HG02759 (cell line): Measurements from ENCODE around the gene GRB14.
"Not testable (repeated sequence)": the region's sequence is repeated elsewhere in the genome, so short reads cannot be mapped to it uniquely, and the experiment has no call there.

ENCODE experiments used
- ATAC-seq: cut with Tn5 transposase; IDR thresholded peaks from one replicate; pipeline ENCODE4 v1.9.1; 2021; ENCODE audit warnings: mild to moderate bottlenecking, moderate library complexity; ENCODE audit not compliant: unreplicated experiment

Gene GRB14

GRCh38 chr2:164560181-164560792 is 61.0 kb downstream of the GRB14 start:
- ATAC-seq = no peak

GRCh38 chr2:164558450-164558849 is 62.8 kb downstream of the GRB14 start:
- ATAC-seq = no peak

DNA sequence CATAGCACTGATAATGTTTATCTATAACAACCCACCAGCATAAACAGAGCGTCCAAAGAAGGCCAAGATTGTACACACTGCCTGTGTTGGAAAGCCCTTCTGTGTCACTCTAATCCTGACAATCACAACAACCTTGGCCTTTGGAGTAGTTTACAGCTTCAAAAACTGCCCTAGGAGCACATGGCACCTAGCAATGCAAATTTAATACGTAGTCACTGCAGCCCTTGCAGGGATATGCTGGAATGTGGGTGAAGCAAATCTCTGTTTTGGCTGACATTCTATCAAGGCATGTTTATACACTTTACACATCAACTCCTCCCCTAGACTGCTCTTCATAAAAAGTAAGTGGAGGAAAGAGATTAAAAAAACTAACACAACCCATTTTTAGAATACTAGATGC is 66.8 kb downstream of the GRB14 start:
- ATAC-seq = no peak

DNA sequence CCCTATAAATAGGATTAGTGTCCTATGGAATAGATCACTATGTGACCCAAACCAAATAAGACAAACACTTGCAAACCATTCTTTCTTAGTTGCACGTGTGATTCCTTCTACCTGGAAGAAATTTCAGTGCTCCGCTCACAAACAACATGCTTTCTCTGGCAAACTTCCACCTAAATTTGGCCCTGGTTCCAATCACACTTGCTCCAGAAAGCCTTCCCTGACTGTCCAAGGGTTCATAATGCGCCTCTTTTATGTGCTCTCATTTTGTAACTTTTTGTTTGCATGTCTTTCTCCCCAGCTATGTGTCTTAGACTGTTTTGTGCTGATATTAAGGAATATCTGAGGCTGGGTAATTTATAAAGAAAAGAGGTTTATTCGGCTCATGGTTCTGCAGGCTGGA is 69.8 kb downstream of the GRB14 start:
- ATAC-seq = no peak

- not testable (repeated sequence) for ATAC-seq
Measured at GRCh38 chr2:164549705-164550104, 71.6 kb downstream of the GRB14 start.

DNA sequence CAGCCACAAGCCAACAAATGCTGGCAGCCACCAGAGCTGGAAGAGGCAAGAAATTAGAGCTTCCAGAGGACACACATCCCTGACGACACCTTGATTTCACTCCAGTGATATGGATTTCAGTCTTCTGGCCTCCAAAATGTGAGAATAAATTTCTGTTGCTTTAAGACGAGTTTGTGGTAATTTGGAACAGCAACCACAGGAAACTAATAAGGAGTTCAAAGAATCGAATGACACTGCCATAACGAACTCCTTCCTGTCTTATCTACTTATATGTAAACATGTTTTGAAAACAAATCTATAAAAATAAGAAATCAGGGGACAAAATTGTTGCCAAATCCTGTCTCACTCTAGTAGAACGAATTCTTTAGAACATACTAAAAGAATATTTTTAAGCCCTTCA is 75.8 kb downstream of the GRB14 start:
- no peak for ATAC-seq

- ATAC-seq = no peak
Measured at GRCh38 chr2:164542581-164543021, 78.7 kb downstream of the GRB14 start.

DNA sequence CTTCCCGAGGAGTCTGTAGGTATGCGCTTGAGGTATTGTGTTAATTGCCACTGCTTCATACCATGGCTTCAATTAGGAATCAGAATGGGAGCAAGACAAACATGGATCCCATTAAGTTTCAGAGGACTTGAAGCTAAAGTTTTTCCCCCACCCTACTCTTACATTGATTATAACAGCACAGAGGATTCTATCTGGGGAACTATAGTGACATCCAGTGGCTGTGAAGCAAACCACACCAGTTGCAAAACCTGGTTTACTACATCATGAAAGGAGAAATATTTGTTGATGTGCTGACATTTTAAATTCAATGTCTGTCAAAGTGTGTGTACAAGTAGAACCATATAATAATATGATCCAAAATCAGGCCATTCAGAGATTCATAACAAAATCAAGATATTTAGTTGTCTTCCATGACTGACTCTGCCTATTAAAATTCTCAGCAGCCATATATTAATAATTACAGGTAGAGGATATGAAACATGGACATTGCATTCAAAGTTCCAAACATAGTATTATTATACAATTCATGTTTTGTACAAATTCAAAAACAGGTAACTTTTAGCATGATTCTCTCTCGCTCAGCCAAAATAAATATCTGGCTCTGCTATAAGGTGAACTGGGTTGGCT is 82.9 kb downstream of the GRB14 start:
- ATAC-seq = no peak

DNA sequence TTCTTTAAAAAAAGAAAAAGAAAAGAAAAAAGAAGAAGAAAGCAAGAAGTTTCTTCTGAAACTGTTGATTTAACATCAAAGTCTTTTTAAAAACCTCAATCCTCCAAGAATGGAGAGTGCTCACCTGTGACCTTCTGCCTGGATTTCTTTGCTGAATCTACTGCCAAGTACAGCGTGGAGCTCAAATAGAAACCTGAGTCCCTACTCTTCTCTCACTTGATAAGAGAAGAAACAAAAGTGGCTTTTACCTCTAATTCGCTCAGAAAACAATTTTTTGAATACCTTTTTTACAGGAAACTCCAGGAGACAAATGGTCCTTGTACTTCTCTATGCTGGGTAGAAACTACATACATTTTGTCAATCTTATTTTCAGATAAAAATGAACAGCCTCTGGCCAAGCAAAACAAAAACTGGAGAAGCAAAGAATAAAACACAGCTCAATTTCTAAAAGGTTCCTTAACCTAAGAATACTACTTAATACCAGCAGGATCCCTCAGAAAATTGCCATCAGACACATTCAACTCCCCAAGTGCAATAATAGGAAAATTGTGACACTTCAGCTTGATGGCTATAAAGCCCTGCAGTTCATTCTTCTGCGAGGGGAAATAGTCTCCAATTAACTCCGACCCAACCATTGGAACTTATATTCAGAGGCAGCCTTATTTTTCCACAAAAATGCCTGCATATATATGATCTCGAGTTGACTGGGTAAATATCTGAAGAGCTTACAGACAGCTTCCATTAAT is 85.8 kb downstream of the GRB14 start:
- no peak for ATAC-seq

- no peak for ATAC-seq
Measured at GRCh38 chr2:164530464-164530863, 90.8 kb downstream of the GRB14 start.

DNA sequence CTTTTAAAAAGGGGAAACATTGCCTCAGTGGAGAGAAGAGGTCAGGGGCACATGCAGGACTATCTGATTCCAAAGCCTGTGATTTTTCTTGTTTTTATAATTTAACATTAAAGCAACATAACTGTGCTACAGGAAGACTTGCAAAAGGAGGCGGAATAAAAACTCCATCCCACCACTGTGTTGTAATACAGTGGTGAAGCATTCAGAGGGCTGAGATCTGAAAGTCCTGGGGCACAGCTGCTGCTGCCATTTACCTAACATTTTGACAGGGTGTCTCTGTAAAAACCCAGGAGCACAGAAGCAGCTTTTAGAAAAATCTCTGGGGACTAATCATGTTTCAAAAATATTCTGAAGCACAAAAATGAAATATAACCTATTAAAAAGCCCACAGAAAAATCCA is 97.6 kb downstream of the GRB14 start:
- ATAC-seq = no peak

DNA sequence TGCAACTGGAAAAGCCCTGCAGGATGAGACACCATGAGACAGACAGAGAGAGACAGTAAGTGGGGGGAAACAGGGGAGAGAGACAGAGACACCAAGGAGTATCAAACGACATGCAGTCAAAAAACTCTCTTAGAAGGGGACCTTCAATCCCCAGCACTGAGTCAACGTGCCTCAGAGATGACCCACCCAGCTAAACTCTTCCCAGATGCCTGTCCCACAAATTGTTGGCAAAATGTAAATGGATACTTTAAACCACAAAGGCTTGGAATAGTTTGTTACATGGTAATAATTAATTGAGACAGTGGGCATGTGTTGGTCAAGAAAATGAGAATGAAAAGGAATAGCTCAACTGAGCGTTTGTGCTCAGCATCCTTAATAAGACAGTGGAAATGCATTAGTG is 98.3 kb downstream of the GRB14 start:
- no peak for ATAC-seq

DNA sequence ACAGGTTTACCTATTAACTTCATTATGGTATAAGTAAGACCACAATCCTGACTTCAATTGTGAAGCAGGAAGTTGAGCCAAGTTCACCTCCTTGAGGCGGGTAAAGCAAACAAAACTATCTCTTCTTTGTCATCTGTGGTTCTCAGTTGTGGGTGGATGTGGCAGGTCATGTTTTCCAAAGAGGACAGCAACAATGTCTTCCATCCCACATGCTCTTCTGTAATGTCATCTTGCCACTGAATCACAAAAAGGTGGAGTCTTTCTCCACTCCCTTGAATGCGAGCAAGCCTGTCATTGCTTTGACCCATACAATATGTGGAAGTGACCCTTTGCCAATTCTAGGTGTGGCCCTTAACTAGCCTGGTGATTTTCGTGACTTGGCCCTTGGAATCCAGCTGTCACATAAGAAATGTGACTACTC is 98.7 kb downstream of the GRB14 start:
- ATAC-seq = no peak

DNA sequence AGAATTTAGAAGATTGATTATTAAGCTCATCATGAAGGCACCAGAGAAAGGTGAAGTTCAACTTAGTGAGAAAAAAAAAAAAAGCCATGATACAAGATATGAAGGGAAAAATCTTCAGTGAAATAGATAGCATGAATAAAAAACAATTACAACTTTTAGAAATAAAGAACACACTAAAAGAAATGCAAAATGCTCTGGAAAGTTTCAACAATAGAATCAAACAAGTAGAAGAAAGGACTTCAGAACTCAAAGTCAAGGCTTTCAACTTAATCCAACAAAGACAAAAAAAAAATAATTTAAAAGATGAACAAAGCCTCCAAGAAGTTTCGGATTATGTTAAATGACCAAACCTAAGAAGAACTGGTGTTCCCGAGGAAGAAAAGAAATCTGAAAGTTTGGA is 105.5 kb downstream of the GRB14 start:
- no peak for ATAC-seq

DNA sequence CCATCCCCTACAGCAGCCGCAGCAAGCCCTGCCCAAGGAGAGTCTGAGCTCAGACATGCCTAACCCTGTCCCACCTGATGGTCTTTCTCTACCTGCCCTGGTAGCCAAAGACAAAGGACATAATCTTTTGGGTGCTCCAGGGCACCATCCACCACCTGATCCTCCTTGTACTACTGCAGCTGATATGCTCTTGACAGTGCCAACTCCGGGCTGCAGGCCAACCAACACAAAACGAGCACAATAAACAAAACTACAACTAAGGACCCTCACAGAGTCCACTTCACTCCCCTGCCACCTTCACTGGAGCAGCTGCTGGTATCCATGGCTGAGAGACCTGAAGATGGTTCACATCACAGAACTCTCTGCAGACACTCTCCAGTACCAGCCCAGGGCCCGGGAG is 106.3 kb downstream of the GRB14 start:
- no peak for ATAC-seq

- no peak for ATAC-seq
Measured at GRCh38 chr2:164514491-164514890, 106.8 kb downstream of the GRB14 start.

DNA sequence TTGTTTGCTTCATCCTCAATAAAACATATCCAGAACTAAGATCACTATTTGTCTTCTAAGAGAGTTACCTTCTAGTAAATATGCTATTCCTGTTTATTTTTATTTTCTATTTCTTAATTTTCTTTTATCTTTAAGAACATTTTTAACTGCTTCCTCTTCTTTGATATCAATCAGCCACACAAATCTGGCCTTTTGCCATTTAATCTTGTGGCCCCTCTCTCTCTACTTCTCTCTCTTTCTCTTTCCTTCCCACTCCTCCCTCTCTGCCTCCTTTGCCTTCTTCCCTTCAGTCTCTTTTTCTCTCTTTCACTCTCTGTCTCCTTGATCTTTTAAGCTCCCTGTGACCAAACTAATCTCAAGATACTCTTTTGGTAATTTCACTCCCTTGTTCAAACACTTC is 108.4 kb downstream of the GRB14 start:
- no peak for ATAC-seq

GRCh38 chr2:164511738-164512137 is 109.5 kb downstream of the GRB14 start:
- no peak for ATAC-seq

DNA sequence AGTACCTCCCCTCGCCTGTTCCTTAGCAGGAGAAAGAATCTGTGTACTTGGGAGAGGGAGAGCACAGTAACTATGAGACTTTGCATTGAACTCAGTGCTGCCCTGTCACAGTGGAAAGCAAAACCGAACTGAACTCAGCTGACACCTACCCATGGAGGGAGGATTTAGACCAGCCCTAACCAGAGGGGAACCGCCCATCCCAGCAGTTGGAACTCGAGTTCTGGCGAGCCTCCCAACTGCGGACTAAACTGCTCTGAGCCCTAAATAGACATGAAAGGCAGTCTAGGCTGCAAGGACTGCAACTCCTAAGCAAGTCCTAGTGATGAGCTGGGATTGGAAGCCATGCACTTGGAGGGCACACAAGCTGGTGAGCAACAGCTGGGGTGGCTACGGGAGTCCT is 110.4 kb downstream of the GRB14 start:
- ATAC-seq = no peak

DNA sequence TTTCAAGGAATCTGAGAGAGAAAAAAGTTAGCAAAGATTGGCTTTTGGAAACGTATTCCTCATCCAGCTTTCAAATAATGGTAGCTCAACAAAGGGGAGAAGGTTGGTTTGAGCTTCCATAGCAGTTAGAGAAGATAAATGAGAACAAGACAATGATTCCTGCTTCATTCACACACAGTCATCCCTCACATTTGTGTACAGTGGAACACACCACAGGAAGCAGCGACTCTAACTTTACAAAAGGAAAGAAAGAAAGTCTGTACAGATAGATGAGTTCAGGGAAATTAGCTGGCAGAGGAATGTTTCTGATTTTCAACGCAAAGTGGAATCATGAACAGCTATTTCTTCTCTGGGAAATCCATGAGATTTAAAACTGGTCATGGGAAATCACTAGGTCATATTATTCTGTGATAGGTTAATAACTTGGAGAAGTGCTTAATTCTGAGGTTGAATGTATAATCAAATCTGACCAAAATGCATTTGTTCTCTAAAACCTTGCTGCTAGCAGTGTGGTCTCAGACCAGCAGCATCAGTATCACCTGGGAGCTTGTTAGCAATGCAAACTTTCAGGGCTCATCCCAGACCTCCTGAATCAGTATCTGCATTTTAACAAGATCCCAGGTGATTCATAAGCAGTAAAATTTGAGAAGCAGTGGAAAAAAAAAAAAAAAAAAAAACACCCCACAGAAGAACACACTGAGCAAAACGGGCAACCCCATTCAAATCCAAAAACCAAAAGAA is 112.0 kb downstream of the GRB14 start:
- no peak for ATAC-seq

DNA sequence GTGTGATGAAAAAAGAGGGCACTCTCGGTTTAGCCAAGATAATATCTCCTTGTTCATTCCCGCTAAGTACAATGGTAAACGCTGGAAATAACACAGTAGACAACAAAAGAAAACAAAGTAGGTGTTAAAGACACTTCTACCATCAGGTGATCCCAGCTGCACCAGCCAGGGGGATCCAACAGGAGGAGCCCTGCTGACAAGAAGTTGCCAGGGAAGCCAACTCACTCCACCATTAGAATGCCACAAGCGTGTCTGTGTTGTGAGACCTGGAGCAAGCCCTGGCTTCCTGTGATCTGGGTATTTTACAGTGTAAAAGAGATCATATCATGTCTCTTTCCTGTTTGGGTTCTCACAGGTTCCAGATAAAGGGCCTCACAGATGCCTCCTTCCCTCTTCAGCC is 117.0 kb downstream of the GRB14 start:
- ATAC-seq = no peak

GRCh38 chr2:164498836-164499235 is 122.4 kb downstream of the GRB14 start:
- no peak for ATAC-seq
